Neural cell (in vitro differentiated cells): Measurements from ENCODE around the gene PIWIL1.

Experiments used
- CTCF ChIP-seq: fragments of 450-650 bp; IDR thresholded peaks from 2 replicates; pipeline ENCODE4 v1.5.1; 2014; ENCODE audit warnings: antibody characterized with exemption, mild to moderate bottlenecking, moderate library complexity; ENCODE audit not compliant: poor library complexity, severe bottlenecking
- EP300 ChIP-seq: fragments of 450-650 bp; conservative IDR thresholded peaks from 2 replicates; pipeline ENCODE4 v1.6.1; 2014; ENCODE audit warnings: antibody characterized with exemption, mild to moderate bottlenecking, moderate library complexity; ENCODE audit not compliant: poor library complexity, severe bottlenecking

DNA sequence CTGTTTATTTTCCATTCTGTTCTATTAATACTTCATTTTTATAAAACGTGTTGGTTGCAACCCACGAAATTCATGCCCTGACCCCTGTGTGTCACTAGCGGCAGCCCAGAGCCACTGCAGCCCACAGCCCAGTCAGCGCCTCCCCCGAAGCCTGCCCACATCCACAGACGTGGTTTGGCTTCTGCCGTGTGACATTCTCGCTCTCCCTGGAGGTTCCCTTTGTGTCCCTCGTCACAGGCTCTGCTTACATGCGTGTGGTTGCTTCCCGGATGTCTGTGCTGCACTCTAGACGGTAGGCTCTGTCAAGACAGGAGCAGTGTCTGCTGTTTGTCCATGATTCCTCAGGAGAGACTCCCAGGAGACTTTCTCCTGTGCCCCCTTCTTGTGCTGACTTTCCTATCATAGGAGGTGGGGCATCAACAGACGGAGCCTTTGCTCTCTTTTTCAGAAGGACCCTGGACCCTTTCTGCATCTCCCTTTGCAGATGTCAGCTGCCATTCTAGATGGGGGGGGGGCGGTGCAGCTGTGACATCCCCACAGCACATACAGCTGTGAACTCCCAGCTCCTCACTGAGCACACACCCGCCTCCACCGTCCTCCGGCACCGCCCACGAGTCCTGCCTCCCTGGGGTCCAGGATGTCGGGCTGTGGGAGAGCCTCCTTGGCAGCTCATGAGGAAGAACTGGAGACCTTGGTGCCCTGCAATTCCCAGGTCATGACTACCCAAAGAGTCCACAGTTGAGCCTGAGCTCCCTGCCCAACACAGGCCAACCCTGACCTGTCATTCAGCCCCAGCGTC lies 36.8 kb upstream of the PIWIL1 start:
- TF ChIP-seq CTCF = no peak
- no peak for TF ChIP-seq EP300
